K562 (cell line): ENCODE data around the gene FAM117A. TPM values are rescaled to one million over a fixed set of nuclear protein-coding genes. Genes with fewer than 3 reads are reported as not detected.

Experiments
- CBX3 ChIP-seq, 2 experiments: IDR thresholded peaks; 1 replicate in 1 of 2; 2 replicates in 1 of 2; pipeline ENCODE4 v1.6.1; 2012; ENCODE audit warnings: inconsistent platforms in 2 of 2, low read length in 2 of 2, borderline replicate concordance in 1 of 2, control low read depth in 1 of 2
- CBX8 ChIP-seq: fragments of 200-600 bp; sonication (generic); IDR thresholded peaks from 2 replicates; pipeline ENCODE4 v1.6.1; 2012; ENCODE audit warnings: borderline replicate concordance, mixed run types, low read depth, mild to moderate bottlenecking, moderate library complexity, mixed read lengths, low read length, control low read depth, inconsistent platforms; ENCODE audit not compliant: poor library complexity, severe bottlenecking; ENCODE audit errors: extremely low read depth
- CCNT2 ChIP-seq: IDR thresholded peaks from 2 replicates; pipeline ENCODE4 v1.6.1; 2011; ENCODE audit warnings: borderline replicate concordance, low read depth, mild to moderate bottlenecking, moderate library complexity, mixed read lengths, low read length; ENCODE audit not compliant: insufficient read length; ENCODE audit errors: extremely low read depth
- FOXK2 ChIP-seq, 2 experiments: fragments of 450-650 bp; IDR thresholded peaks in 1 of 2; conservative IDR thresholded peaks in 1 of 2; 2 replicates each; pipeline ENCODE4 v1.6.1; 2016; ENCODE audit warnings: low read depth in 2 of 2, mild to moderate bottlenecking in 1 of 2
- GMEB1 ChIP-seq: fragments of 250-450 bp; sonication (Bioruptor Pico); IDR thresholded peaks from 2 replicates; pipeline ENCODE4 v1.4.0; 2020; ENCODE audit warnings: mild to moderate bottlenecking
- HES1 ChIP-seq: fragments of 450-650 bp; IDR thresholded peaks from 2 replicates; pipeline ENCODE4 v1.6.1; 2016; ENCODE audit warnings: low read depth, mild to moderate bottlenecking, moderate library complexity
- KAT2B ChIP-seq: IDR thresholded peaks from one replicate; pipeline ENCODE4 v1.6.1; 2012; ENCODE audit warnings: low read depth, mild to moderate bottlenecking, control low read depth, inconsistent platforms, low read length, moderate library complexity
- LCOR ChIP-seq: sonication (generic); formaldehyde crosslinking; IDR thresholded peaks from 2 replicates; pipeline ENCODE4 v1.8.0; 2022; ENCODE audit warnings: mild to moderate bottlenecking, missing genetic modification reagents
- MAX ChIP-seq: sonication (generic); formaldehyde crosslinking; IDR thresholded peaks from 2 replicates; pipeline ENCODE4 v1.9.0; 2022; ENCODE audit warnings: mild to moderate bottlenecking, missing genetic modification reagents
- MEIS2 ChIP-seq: fragments of 450-650 bp; IDR thresholded peaks from 2 replicates; pipeline ENCODE4 v1.6.1; 2014; ENCODE audit warnings: mild to moderate bottlenecking; ENCODE audit not compliant: partially characterized antibody
- NR2F6 ChIP-seq: fragments of 450-650 bp; formaldehyde crosslinking; IDR thresholded peaks from 2 replicates; pipeline ENCODE4 v1.4.0; 2020; ENCODE audit warnings: mild to moderate bottlenecking
- RBM15 ChIP-seq: fragments of 200-400 bp; formaldehyde crosslinking; IDR thresholded peaks from 2 replicates; pipeline ENCODE4 v1.6.1; 2018; ENCODE audit warnings: mild to moderate bottlenecking, low read length, moderate library complexity; ENCODE audit not compliant: insufficient read depth
- RUNX1 ChIP-seq: sonication (generic); IDR thresholded peaks from 2 replicates; pipeline ENCODE4 v1.6.1; 2016; ENCODE audit warnings: antibody characterized with exemption, low read depth
- SIN3A ChIP-seq, 2 experiments: fragments of 150-350 bp in 1 of 2; IDR thresholded peaks; 2 replicates each; pipeline ENCODE4 v1.6.1; 2011 to 2016; ENCODE audit warnings: borderline replicate concordance in 2 of 2, low read depth in 2 of 2, low read length in 2 of 2, mild to moderate bottlenecking in 2 of 2, moderate library complexity in 2 of 2; ENCODE audit not compliant: control insufficient read depth in 1 of 2
- TEAD2 ChIP-seq: fragments of 450-650 bp; IDR thresholded peaks from 2 replicates; pipeline ENCODE4 v1.6.1; 2016; ENCODE audit warnings: missing genetic modification characterization, control low read depth, missing compliant biosample characterization
- ZBTB43 ChIP-seq: sonication (generic); formaldehyde crosslinking; IDR thresholded peaks from 2 replicates; pipeline ENCODE4 v1.8.0; 2023; ENCODE audit warnings: mild to moderate bottlenecking, missing genetic modification reagents
- ZNF280A ChIP-seq: fragments of 450-650 bp; IDR thresholded peaks from 2 replicates; pipeline ENCODE4 v1.6.1; 2018; ENCODE audit warnings: mild to moderate bottlenecking, low read depth; ENCODE audit not compliant: partially characterized antibody
- ZNF324 ChIP-seq: fragments of 250-450 bp; sonication (Bioruptor Pico); IDR thresholded peaks from 2 replicates; pipeline ENCODE4 v1.4.0; 2020; ENCODE audit warnings: mild to moderate bottlenecking
- ZNF384 ChIP-seq: IDR thresholded peaks from 2 replicates; pipeline ENCODE4 v1.6.1; 2012; ENCODE audit warnings: low read depth, low read length, improper control_type of control experiment
- ZNF507 ChIP-seq: conservative IDR thresholded peaks from 2 replicates; pipeline ENCODE4 v1.6.1; 2017; ENCODE audit warnings: missing genetic modification characterization, missing compliant biosample characterization
- ZNF76 ChIP-seq: fragments of 250-450 bp; sonication (Bioruptor Pico); IDR thresholded peaks from 2 replicates; pipeline ENCODE4 v1.4.0; 2020; ENCODE audit warnings: mild to moderate bottlenecking, moderate library complexity, borderline replicate concordance
- polyA plus RNA-seq, 8 experiments: library from polyadenylated mRNA; depleted of rRNA in 4 of 8; stranded (reverse) in 5 of 8; unstranded in 3 of 8; fragments of >200 nt; fragmentation: Nextera tagmentation in 2 of 8; fragmentation: Illumina TruSeq in 1 of 8; extraction: Ambion mirVana in 2 of 8; extraction: Trizol in 1 of 8; gene quantifications; 2 replicates each; pipeline versions ENCODE4 v1.2.1 to v1.2.3, GENCODE V29; 2011 to 2014; ENCODE audit warnings: inconsistent platforms in 1 of 8, missing spikeins in 1 of 8
- total RNA-seq, 7 experiments: library from RNA; depleted of rRNA in 6 of 7; stranded (reverse); fragments of >200 nt in 6 of 7; fragmentation: Illumina TruSeq in 2 of 7; extraction: Trizol in 2 of 7; gene quantifications; 2 replicates each; pipeline versions ENCODE4 v1.2.1 to v1.2.3, GENCODE V29; 2011 to 2021; ENCODE audit warnings: low replicate concordance in 1 of 7

The FAM117A gene
- total and polyA plus RNA-seq, 9 of the 15 experiments (the other 6 are each of a cell fraction or from before 2014, with no cell fraction given), result 3.1 to 79.7 (median 36.6) TPM

- TF ChIP-seq ZBTB43 (CRISPR knock-in tag) (no peak), ZNF324 (CRISPR knock-in tag) (0 out of 2 replicates have a peak, but pooled peaks have one; percentile 20), TEAD2 (tag) (no peak), MAX (CRISPR knock-in tag) (peak; percentile 79; the same call in 1 of the 2 replicates), CBX8 (no peak), ZNF280A (no peak), RUNX1 (no peak), GMEB1 (peak; percentile 80), RBM15 (no peak), CBX3 (IDR thresholded peaks at IDR 0.05; ENCODE audit: borderline replicate concordance in 1 of 2, low read length in 2 of 2) (no peak; a peak in 1 of 3 replicates), ZNF76 (CRISPR knock-in tag) (peak; percentile 86; the same call in 1 of the 2 replicates), SIN3A (IDR thresholded peaks at IDR 0.05; ENCODE audit: borderline replicate concordance in 2 of 2, control insufficient read depth in 1 of 2, low read depth in 2 of 2, low read length in 2 of 2) (peak; percentile 57 to 84; a peak in 3 of 4 replicates), FOXK2 (conservative IDR thresholded peaks at IDR 0.05 in 1 of 2, IDR thresholded peaks at IDR 0.05 in 1 of 2; ENCODE audit: low read depth in 2 of 2) (peak in 1 of 2 experiments; percentile 50; a peak in 2 of 4 replicates), NR2F6 (peak; percentile 93), MEIS2 (peak; percentile 81), ZNF384 (peak; percentile 66), LCOR (peak; percentile 55), HES1 (no peak; the same call in 1 of the 2 replicates), KAT2B (no peak), ZNF507 (tag) (no peak), CCNT2 (no peak)
Observed at GRCh38 chr17:49788478-49789242, 24.7 kb upstream of the FAM117A start, which contains the start of gene KAT7 (continued).
